Spleen (tissue), 11 donors: ENCODE results near the gene MAPK13. TPM values are rescaled to one million over a fixed set of nuclear protein-coding genes. Genes with fewer than 3 reads are reported as not detected.
A peak's percentile ranks its signal among the peaks of the same experiment; 100 is the strongest.

Experiments
- DNase-seq: peaks from one replicate; pipeline ENCODE4 v3.0.0-alpha.2; 2020
- H3K27ac ChIP-seq, 8 donors: fragments of 200-600 bp; sonication (generic) in 7 of 8; 1 replicate in 4 of 8; 2 replicates in 4 of 8; pipeline versions ENCODE4 v1.5.0 to v1.8.0; 2016 to 2021; ENCODE audit warnings: inconsistent platforms in 4 of 8, mild to moderate bottlenecking in 4 of 8, moderate library complexity in 1 of 8
- H3K27me3 ChIP-seq, 7 donors: fragments of 200-600 bp; sonication (generic) in 6 of 7; replicated peaks in 1 of 7; 1 replicate in 4 of 7; 2 replicates in 3 of 7; pipeline versions ENCODE4 v1.5.0 to v1.8.0; 2016 to 2021; ENCODE audit warnings: inconsistent platforms in 3 of 7, mild to moderate bottlenecking in 1 of 7
- H3K36me3 ChIP-seq, 6 donors: fragments of 200-600 bp; sonication (generic) in 5 of 6; 1 replicate in 4 of 6; 2 replicates in 2 of 6; pipeline versions ENCODE4 v1.5.0 to v1.8.0; 2016 to 2021; ENCODE audit warnings: inconsistent platforms in 2 of 6
- H3K4me1 ChIP-seq, 6 donors: fragments of 200-600 bp; sonication (generic) in 5 of 6; 1 replicate in 3 of 6; 2 replicates in 3 of 6; pipeline versions ENCODE4 v1.5.0 to v1.8.0; 2016 to 2021; ENCODE audit warnings: inconsistent platforms in 3 of 6
- H3K4me3 ChIP-seq, 8 donors: fragments of 200-600 bp; sonication (generic) in 7 of 8; 1 replicate in 4 of 8; 2 replicates in 4 of 8; pipeline versions ENCODE4 v1.5.0 to v1.8.0; 2016 to 2021; ENCODE audit warnings: inconsistent platforms in 4 of 8, mild to moderate bottlenecking in 4 of 8, moderate library complexity in 2 of 8
- H3K9me3 ChIP-seq, 8 donors: fragments of 200-600 bp; sonication (generic) in 7 of 8; 1 replicate in 4 of 8; 2 replicates in 4 of 8; pipeline versions ENCODE4 v1.5.0 to v1.8.0; 2016 to 2021; ENCODE audit warnings: inconsistent platforms in 4 of 8
- POLR2A ChIP-seq, 3 donors: fragments of 450-650 bp; IDR thresholded peaks; one replicate each; pipeline ENCODE4 v1.5.1; 2017; ENCODE audit warnings: antibody characterized with exemption in 3 of 3, mild to moderate bottlenecking in 1 of 3
- POLR2AphosphoS5 ChIP-seq, 3 donors: sonication (generic); formaldehyde crosslinking; IDR thresholded peaks; one replicate each; pipeline ENCODE4 v1.5.1; 2017; ENCODE audit warnings: antibody characterized with exemption in 3 of 3
- WGBS, 5 donors: extraction: QIAGEN DNeasy Blood & Tissue Kit in 3 of 5; methylation state at CpG; one replicate each; pipeline versions ENCODE4 v1.1.5 to v1.1.7; 2013 to 2018; 5-methylcytosine and 5-hydroxymethylcytosine counted together
- intact Hi-C: fragments of 100-400 bp; cut with DNase I; formaldehyde crosslinking; loops from one replicate; pipeline ENCODE4 v1.15.0; 2023; ENCODE audit warnings: low total_unique reads
- polyA plus RNA-seq, 3 donors: library from polyadenylated mRNA; stranded (reverse); fragments of 200-250 nt; gene quantifications; one replicate each; pipeline ENCODE4 v1.2.1, GENCODE V29; 2013
- total RNA-seq, 7 donors: library from RNA; depleted of rRNA in 3 of 7; stranded (reverse); fragments of >200 nt in 3 of 7; fragmentation: NEBNext Ultra II Directional in 4 of 7; extraction: Animal tissue kit (Norgen Biotek cat#: 25700) in 4 of 7; gene quantifications; one replicate each; pipeline versions ENCODE4 v1.1.0 to v1.2.1, GENCODE V29; 2016 to 2021
- TF ChIP-seq, protein P1 (sequence below), 11 experiments: fragments of 200-600 bp in 7 of 11; fragments of 450-650 bp in 4 of 11; sonication (generic) in 4 of 11; IDR thresholded peaks in 8 of 11; conservative IDR thresholded peaks in 3 of 11; 1 replicate in 7 of 11; 2 replicates in 4 of 11; pipeline versions ENCODE4 v1.4.0 to v1.8.0; 2016 to 2021; ENCODE audit warnings: antibody characterized with exemption in 11 of 11, inconsistent platforms in 4 of 11, mild to moderate bottlenecking in 1 of 11
- donor health status: healthy with polysubstance abuse.
- donor health status: DM: no; HTN: no; CAD: no; lungs with moderate emphysema.
- donor health status: DM: no; HTN: no; CAD: no.
- donor health status: Bipolar disorder and iron deficiency.
- donor health status: healthy.
- donor health status: DM: no; HTN: no; CAD: no.
- donor health status: DM: yes; HTN: yes; CAD: no.

MAPK13 gene
- total and polyA plus RNA-seq, 10 donors: 6.2 to 30.0 (median 17.7) TPM

DNA sequence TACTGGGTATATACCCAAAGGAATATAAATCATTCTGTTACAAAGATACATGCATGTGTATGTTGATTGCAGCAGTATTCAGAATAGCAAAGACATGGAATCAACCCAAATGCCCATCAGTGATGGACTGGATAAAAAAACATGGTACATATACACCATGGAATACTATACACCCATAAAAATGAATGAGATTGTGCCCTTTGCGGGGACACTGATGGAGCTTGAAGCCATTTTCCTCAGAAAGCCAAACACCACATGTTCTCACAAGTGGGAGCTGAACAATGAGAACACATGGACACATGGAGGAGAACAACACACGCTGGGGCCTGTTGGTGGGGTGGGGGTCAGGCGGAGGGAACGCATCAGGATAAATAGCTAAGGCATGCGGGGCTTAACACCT is 41.3 kb upstream of the MAPK13 start:
- no peaks in the 10 kb centered on the region for H3K9me3 ChIP-seq
- H3K27ac ChIP-seq: no peak overlapping the region
- H3K4me3 ChIP-seq: no peak overlapping the region
- H3K4me1 ChIP-seq: peaks cover 0 to 3% (median 0%) of the 10 kb centered on the region in 6 donors
- H3K27me3 ChIP-seq: no peaks in the 10 kb centered on the region
- DNase-seq: no peak
- TF ChIP-seq POLR2A (IDR thresholded peaks at IDR 0.05) (no peak), POLR2AphosphoS5 (IDR thresholded peaks at IDR 0.05) (no peak)
- TF ChIP-seq, protein P1, sequence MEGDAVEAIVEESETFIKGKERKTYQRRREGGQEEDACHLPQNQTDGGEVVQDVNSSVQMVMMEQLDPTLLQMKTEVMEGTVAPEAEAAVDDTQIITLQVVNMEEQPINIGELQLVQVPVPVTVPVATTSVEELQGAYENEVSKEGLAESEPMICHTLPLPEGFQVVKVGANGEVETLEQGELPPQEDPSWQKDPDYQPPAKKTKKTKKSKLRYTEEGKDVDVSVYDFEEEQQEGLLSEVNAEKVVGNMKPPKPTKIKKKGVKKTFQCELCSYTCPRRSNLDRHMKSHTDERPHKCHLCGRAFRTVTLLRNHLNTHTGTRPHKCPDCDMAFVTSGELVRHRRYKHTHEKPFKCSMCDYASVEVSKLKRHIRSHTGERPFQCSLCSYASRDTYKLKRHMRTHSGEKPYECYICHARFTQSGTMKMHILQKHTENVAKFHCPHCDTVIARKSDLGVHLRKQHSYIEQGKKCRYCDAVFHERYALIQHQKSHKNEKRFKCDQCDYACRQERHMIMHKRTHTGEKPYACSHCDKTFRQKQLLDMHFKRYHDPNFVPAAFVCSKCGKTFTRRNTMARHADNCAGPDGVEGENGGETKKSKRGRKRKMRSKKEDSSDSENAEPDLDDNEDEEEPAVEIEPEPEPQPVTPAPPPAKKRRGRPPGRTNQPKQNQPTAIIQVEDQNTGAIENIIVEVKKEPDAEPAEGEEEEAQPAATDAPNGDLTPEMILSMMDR (IDR thresholded peaks at IDR 0.05 in 8 of 11, conservative IDR thresholded peaks at IDR 0.05 in 3 of 11): no peak
- 94 to 98% (median 98%) methylated on average over 5 of the region's 5 CpGs for WGBS, 5 donors
- intact Hi-C loops: no loop called here
- H3K36me3 ChIP-seq: peaks cover 0 to 67% (median 14%) of the 10 kb centered on the region in 6 donors

DNA sequence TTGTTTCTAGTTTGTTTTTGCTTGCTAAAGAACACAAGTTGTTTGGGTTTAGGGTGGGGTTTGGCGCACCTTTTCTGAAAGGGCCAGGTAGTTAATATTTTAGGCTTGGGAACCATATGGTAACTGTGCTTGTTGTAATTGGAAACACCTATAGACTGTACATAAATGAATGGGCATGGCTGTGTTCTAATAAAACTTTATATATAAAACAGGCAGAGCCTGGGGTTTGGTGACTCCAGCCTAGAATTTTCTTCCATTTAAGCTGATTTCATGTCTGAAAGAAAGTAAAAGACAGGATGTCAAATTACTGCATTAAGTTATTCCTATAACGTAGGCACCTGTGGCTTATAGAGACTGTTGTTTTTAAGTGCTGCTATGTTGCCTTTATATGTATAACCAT is 36.1 kb upstream of the MAPK13 start:
- no peaks in the 10 kb centered on the region for H3K27me3 ChIP-seq
- H3K4me1 ChIP-seq: peaks cover 0 to 31% (median 20%) of the 10 kb centered on the region in 6 donors
- H3K27ac ChIP-seq: peak overlapping the region in 5 of 8 donors; percentile 1 to 59 (median 37)
- TF ChIP-seq POLR2AphosphoS5 (IDR thresholded peaks at IDR 0.05) (no peak), POLR2A (IDR thresholded peaks at IDR 0.05) (no peak)
- TF ChIP-seq, protein P1 (IDR thresholded peaks at IDR 0.05 in 8 of 11, conservative IDR thresholded peaks at IDR 0.05 in 3 of 11): no peak
- no peaks in the 10 kb centered on the region for H3K9me3 ChIP-seq
- no peak for DNase-seq
- H3K4me3 ChIP-seq: no peak overlapping the region
- intact Hi-C loops: loop anchor here (5.0 kb wide), 1 partner anchor 67 kb away; the partner anchor contains the start of gene MAPK14
- H3K36me3 ChIP-seq: peaks cover 0 to 77% (median 19%) of the 10 kb centered on the region in 6 donors
- whole genome bisulfite sequencing, 5 donors: 89 to 97% (median 96%) methylated on average over 2 of the region's 2 CpGs

GRCh38 chr6:36094753-36095496 is 35.4 kb upstream of the MAPK13 start:
- Histone ChIP-seq H3K4me3 (peak overlapping the region in 1 of 8 donors; percentile 12), H3K4me1 (peaks cover 4 to 38% (median 27%) of the 10 kb centered on the region in 6 donors), H3K27me3 (no peaks in the 10 kb centered on the region), H3K9me3 (no peaks in the 10 kb centered on the region), H3K36me3 (peaks cover 0 to 76% (median 19%) of the 10 kb centered on the region in 6 donors), H3K27ac (peak overlapping the region in 6 of 8 donors; percentile 1 to 59 (median 33))
- intact Hi-C loops: loop anchor here (5.0 kb wide), 1 partner anchor 68 kb away; the partner anchor contains the start of gene MAPK14
- TF ChIP-seq, protein P1 (IDR thresholded peaks at IDR 0.05 in 8 of 11, conservative IDR thresholded peaks at IDR 0.05 in 3 of 11): peak; percentile 79 to 98 (median 95)
- no peak for TF ChIP-seq POLR2A (IDR thresholded peaks at IDR 0.05)
- peak in 2 of 3 donors; percentile 42 to 84 for TF ChIP-seq POLR2AphosphoS5 (IDR thresholded peaks at IDR 0.05)
- DNase-seq: peak; percentile 94
- WGBS, 5 donors: 10 to 13% (median 12%) methylated on average over 9 of the region's 9 CpGs
